GM23338 (cell line): Measurements from ENCODE around the gene TMEM250. TPM values are rescaled to one million over a fixed set of nuclear protein-coding genes. Genes with fewer than 3 reads are reported as not detected.
A peak's percentile ranks its signal among the peaks of the same experiment; 100 is the strongest.

Experiments
- ATAC-seq: fragments of 200-7000 bp; cut with Tn5 transposase; 3 replicates; pipeline ENCODE4 v1.9.1; 2020
- DNase-seq: peaks from one replicate; pipeline ENCODE4 v3.0.0-alpha.2; 2015; ENCODE audit warnings: low spot score
- H2AFZ ChIP-seq: fragments of 200-600 bp; sonication (generic); 2 replicates; pipeline ENCODE4 v1.8.0; 2016; ENCODE audit warnings: antibody characterized with exemption, mild to moderate bottlenecking, moderate library complexity
- H3F3A ChIP-seq: fragments of 200-600 bp; sonication (generic); replicated peaks from 2 replicates; pipeline ENCODE4 v1.8.0; 2017; ENCODE audit warnings: antibody characterized with exemption, mixed run types, low read depth
- H3K27ac ChIP-seq: fragments of 200-600 bp; sonication (generic); 2 replicates; pipeline ENCODE4 v1.6.1; 2016; ENCODE audit warnings: low read depth
- H3K27me3 ChIP-seq: fragments of 200-600 bp; sonication (generic); 2 replicates; pipeline ENCODE4 v1.8.0; 2016; ENCODE audit warnings: mild to moderate bottlenecking, mixed run types, moderate library complexity; ENCODE audit not compliant: insufficient read depth
- H3K36me3 ChIP-seq: fragments of 200-600 bp; sonication (generic); 2 replicates; pipeline ENCODE4 v1.8.0; 2016; ENCODE audit warnings: mild to moderate bottlenecking; ENCODE audit not compliant: insufficient read depth
- H3K4me1 ChIP-seq: fragments of 200-600 bp; sonication (generic); 2 replicates; pipeline ENCODE4 v1.8.0; 2016; ENCODE audit warnings: mild to moderate bottlenecking, moderate library complexity; ENCODE audit not compliant: insufficient read depth
- H3K4me2 ChIP-seq: fragments of 200-600 bp; sonication (generic); 2 replicates; pipeline ENCODE4 v1.7.1; 2017; ENCODE audit warnings: mixed run types
- H3K4me3 ChIP-seq: fragments of 200-600 bp; sonication (generic); 2 replicates; pipeline ENCODE4 v1.6.1; 2016; ENCODE audit warnings: mixed run types
- H3K79me2 ChIP-seq: fragments of 200-600 bp; sonication (generic); replicated peaks from 2 replicates; pipeline ENCODE4 v1.8.0; 2017; ENCODE audit warnings: mild to moderate bottlenecking; ENCODE audit not compliant: insufficient read depth
- H3K9me2 ChIP-seq: fragments of 200-600 bp; sonication (generic); 2 replicates; pipeline ENCODE4 v1.8.0; 2017; ENCODE audit not compliant: insufficient read depth
- H4K20me1 ChIP-seq: fragments of 200-600 bp; sonication (generic); replicated peaks from 2 replicates; pipeline ENCODE4 v1.8.0; 2017; ENCODE audit warnings: mild to moderate bottlenecking; ENCODE audit not compliant: insufficient read depth
- H3K27ac Mint-ChIP-seq: 2 replicates; pipeline ENCODE4 v1.8.0; 2020; ENCODE audit warnings: inconsistent platforms, mild to moderate bottlenecking, moderate library complexity, mixed read lengths
- H3K27me3 Mint-ChIP-seq: 3 replicates; pipeline ENCODE4 v1.8.0; 2022; ENCODE audit warnings: low read depth, mild to moderate bottlenecking, moderate library complexity, mixed read lengths, inconsistent platforms; ENCODE audit not compliant: insufficient read depth, poor library complexity
- H3K36me3 Mint-ChIP-seq: 3 replicates; pipeline ENCODE4 v1.8.0; 2021; ENCODE audit warnings: low read depth, mild to moderate bottlenecking, inconsistent platforms, moderate library complexity, mixed read lengths
- H3K4me1 Mint-ChIP-seq: 3 replicates; pipeline ENCODE4 v1.8.0; 2020; ENCODE audit warnings: mild to moderate bottlenecking, inconsistent platforms, mixed read lengths
- H3K4me3 Mint-ChIP-seq: 3 replicates; pipeline ENCODE4 v1.8.0; 2021; ENCODE audit warnings: moderate library complexity, mild to moderate bottlenecking, inconsistent platforms, mixed read lengths
- H3K9me3 Mint-ChIP-seq: 3 replicates; pipeline ENCODE4 v1.8.0; 2020; ENCODE audit warnings: moderate library complexity, mild to moderate bottlenecking, inconsistent platforms, mixed read lengths
- CREB1 ChIP-seq: fragments of 250-450 bp; sonication (Bioruptor Pico); IDR thresholded peaks from 2 replicates; pipeline ENCODE4 v1.5.0; 2020; ENCODE audit warnings: low read depth, mild to moderate bottlenecking, moderate library complexity
- CTCF ChIP-seq, 2 experiments: fragments of 200-600 bp in 1 of 2; sonication (generic) in 1 of 2; conservative IDR thresholded peaks; 2 replicates each; pipeline versions ENCODE4 v1.5.1 to v1.6.1; 2016 to 2017; ENCODE audit warnings: antibody characterized with exemption in 2 of 2, low read depth in 2 of 2, mild to moderate bottlenecking in 2 of 2, moderate library complexity in 1 of 2
- ETS1 ChIP-seq: IDR thresholded peaks from 2 replicates; pipeline ENCODE4 v1.6.1; 2016; ENCODE audit warnings: antibody characterized with exemption
- EZH2 ChIP-seq: fragments of 200-600 bp; sonication (generic); IDR thresholded peaks from one replicate; pipeline ENCODE4 v1.8.0; 2017; ENCODE audit warnings: antibody characterized with exemption, mild to moderate bottlenecking, low read depth; ENCODE audit not compliant: unreplicated experiment
- EZH2phosphoT487 ChIP-seq: fragments of 200-600 bp; sonication (generic); IDR thresholded peaks from one replicate; pipeline ENCODE4 v1.8.1; 2018; ENCODE audit warnings: antibody characterized with exemption; ENCODE audit not compliant: unreplicated experiment
- JUNB ChIP-seq: IDR thresholded peaks from one replicate; pipeline ENCODE4 v1.6.1; 2016; ENCODE audit warnings: antibody characterized with exemption; ENCODE audit not compliant: unreplicated experiment
- NANOG ChIP-seq: IDR thresholded peaks from 2 replicates; pipeline ENCODE4 v1.6.1; 2016; ENCODE audit warnings: antibody characterized with exemption, borderline replicate concordance
- POLR2AphosphoS5 ChIP-seq: IDR thresholded peaks from 2 replicates; pipeline ENCODE4 v1.6.1; 2016; ENCODE audit warnings: antibody characterized with exemption, low read depth
- REST ChIP-seq: IDR thresholded peaks from one replicate; pipeline ENCODE4 v1.6.1; 2018; ENCODE audit warnings: antibody characterized with exemption; ENCODE audit not compliant: unreplicated experiment
- STAT1 ChIP-seq: IDR thresholded peaks from one replicate; pipeline ENCODE4 v1.6.1; 2016; ENCODE audit warnings: antibody characterized with exemption; ENCODE audit not compliant: unreplicated experiment
- ZNF114 ChIP-seq: fragments of 250-450 bp; sonication (Bioruptor Pico); IDR thresholded peaks from 2 replicates; pipeline ENCODE4 v1.5.0; 2020; ENCODE audit warnings: mild to moderate bottlenecking, moderate library complexity
- ZNF331 ChIP-seq: fragments of 250-450 bp; sonication (Bioruptor Pico); IDR thresholded peaks from 2 replicates; pipeline ENCODE4 v1.5.0; 2020; ENCODE audit warnings: low read depth, mild to moderate bottlenecking, moderate library complexity
- ZNF462 ChIP-seq: fragments of 250-450 bp; sonication (Bioruptor Pico); IDR thresholded peaks from 2 replicates; pipeline ENCODE4 v1.5.0; 2020; ENCODE audit warnings: mild to moderate bottlenecking, moderate library complexity
- polyA plus RNA-seq: library from polyadenylated mRNA; unstranded; fragments of >200 nt; fragmentation: Nextera tagmentation; extraction: Ambion mirVana; gene quantifications from 2 replicates; pipeline ENCODE4 v1.2.1, GENCODE V29; 2016
- total RNA-seq: library from RNA; depleted of rRNA; stranded (reverse); fragments of >200 nt; shearing (Covaris generic); gene quantifications from 2 replicates; pipeline ENCODE4 v1.2.3, GENCODE V29; 2014

Gene TMEM250
- total and polyA plus RNA-seq, 2 experiments from 2014 or later = 12.2 to 39.2 TPM

- Histone ChIP-seq H3K4me2 (0 out of 2 replicates have a peak overlapping the region, but pooled peaks have one; percentile 38), H3K9me2 (no peaks in the 10 kb centered on the region), H3K79me2 (no peaks in the 10 kb centered on the region), H3K27ac (no peak overlapping the region), H4K20me1 (no peaks in the 10 kb centered on the region), H3K27me3 (no peaks in the 10 kb centered on the region), H3F3A (0 out of 2 replicates have a peak, but pooled peaks cover 8% of the 10 kb centered on the region), H3K4me3 (no peak overlapping the region), H2AFZ (no peak overlapping the region), H3K4me1 (peaks cover 53% of the 10 kb centered on the region), H3K36me3 (no peaks in the 10 kb centered on the region)
- Mint-ChIP-seq H3K9me3 (no peaks in the 10 kb centered on the region), H3K4me3 (no peak overlapping the region), H3K27ac (peak overlapping the region; percentile 44; the same call in 1 of the 2 replicates), H3K36me3 (no peaks in the 10 kb centered on the region), H3K4me1 (peaks cover 61% of the 10 kb centered on the region), H3K27me3 (peaks cover 30% of the 10 kb centered on the region)
- DNase-seq = peak; percentile 66
- ATAC-seq = no peak; the same call in 2 of the 3 replicates
- no peak for TF ChIP-seq STAT1
- no peak for TF ChIP-seq EZH2
- TF ChIP-seq ZNF114 (CRISPR knock-in tag) = no peak
- TF ChIP-seq REST = no peak
- TF ChIP-seq POLR2AphosphoS5 = no peak
- no peak for TF ChIP-seq ZNF331 (CRISPR knock-in tag)
- TF ChIP-seq CTCF (conservative IDR thresholded peaks at IDR 0.05; ENCODE audit: low read depth in 2 of 2) = no peak
- no peak for TF ChIP-seq CREB1 (CRISPR knock-in tag)
- TF ChIP-seq NANOG = no peak
- no peak for TF ChIP-seq ETS1
- no peak for TF ChIP-seq JUNB
- TF ChIP-seq ZNF462 (CRISPR knock-in tag) = no peak
- no peak for TF ChIP-seq EZH2phosphoT487
These were observed 11.3 kb downstream of the TMEM250 start for GRCh38 chr9:136107155-136107952.
